Activated gamma-delta T cell treated with anti-CD3 and anti-CD28 coated beads, Interleukin-2, amount 50 U/mL, for 16 hours (primary cell): ENCODE data around the gene MTM1.

Experiments used
- DNase-seq: peaks from one replicate; pipeline ENCODE4 v3.0.0-alpha.2; 2020; ENCODE audit warnings: low read depth

Gene MTM1

GRCh38 chrX:150676221-150676620 lies 107.8 kb downstream of the MTM1 start:
- no peak for DNase-seq

DNA sequence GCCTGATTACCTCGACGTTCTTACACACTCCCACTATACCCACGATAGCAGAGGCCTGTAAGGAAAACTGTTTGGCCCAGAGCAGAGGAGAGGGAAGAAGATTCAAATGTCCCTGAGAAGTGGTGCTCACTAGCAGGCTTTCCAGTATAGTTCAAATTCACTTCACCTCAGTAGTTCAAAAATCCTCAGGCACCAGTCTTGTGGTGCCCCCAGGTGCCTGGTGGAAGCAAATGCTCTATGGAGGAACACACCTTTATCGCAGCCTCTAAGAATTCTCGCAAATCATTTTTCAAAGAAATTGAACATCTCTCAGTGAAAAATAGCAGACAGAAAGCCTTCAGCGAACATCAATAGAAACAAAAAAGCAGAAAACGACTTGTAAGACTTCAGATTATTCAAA lies 112.6 kb downstream of the MTM1 start:
- no peak for DNase-seq

- DNase-seq, result no peak
These were observed 114.7 kb downstream of the MTM1 start for GRCh38 chrX:150683112-150683511.

DNA sequence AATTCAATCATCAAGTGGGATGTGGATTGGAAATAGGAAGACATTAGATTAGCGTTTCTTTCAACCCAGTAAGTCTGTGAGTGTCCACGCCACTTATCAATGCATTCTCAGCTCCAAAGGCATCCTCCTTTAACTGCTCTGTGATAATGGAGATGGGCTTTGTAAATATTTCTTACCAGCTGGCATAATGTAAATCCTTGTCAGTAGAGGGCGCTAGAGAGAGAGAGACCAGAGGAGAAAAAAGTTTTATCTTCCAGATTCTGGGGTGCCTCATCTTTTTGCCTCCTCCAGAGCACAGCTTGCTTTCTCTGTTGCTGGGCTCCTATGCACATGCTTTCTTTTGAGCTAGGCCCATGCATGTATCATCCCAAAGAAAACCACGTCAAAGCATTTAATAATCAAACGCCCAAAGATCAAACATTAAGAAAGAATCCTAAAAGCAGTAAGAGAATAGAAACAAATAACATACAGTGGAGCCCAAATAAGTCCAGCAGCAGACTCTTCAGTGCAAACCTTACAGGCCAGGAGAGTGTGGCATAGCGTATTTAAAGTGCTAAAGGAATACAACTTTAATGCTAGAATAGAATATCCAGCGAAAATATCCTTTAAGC lies 115.2 kb downstream of the MTM1 start:
- no peak for DNase-seq

DNA sequence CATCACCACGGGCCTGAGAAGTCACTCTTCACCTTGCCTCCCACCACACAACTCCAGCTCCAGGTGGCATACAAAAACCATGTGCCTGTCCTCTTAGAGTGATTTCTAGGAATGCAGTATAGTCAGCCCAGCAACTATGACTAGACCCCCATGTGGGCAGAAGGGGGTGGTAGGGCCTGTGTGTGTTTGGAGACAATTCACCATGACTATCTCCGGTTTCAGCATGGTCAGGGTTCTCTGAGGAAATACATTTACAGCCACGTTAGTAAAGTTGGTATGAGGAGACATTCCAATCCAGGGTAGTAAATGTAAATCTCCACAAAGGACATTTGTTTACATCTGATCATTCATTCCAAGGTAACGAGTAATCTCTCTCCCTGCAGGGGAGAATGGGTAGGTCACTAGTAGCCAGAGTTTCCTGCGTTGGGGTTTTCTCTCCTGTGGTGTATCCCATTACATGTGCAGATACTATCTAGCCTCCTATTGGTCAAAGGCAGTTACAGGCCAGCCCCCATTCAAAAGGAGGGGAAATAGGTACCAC lies 120.6 kb downstream of the MTM1 start:
- DNase-seq, result no peak

DNA sequence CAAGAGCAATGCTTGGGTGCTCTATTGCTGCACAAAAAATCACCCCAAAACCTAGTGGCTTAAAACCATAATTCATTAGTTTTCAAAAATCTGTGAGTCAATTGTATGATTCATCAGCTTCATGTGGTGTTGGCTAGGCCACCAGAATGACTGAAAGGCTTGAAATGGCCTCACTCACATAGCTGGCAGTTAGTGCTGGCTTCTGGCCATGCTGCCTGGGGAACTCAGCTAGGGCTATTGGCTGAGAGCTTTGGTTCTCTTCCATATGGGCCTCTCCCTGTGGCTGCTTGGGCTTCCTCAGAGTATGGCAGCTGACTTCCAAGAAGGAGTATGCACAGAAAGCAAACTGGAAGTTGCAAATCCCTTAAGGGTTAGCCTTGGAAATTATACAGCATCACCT lies 121.7 kb downstream of the MTM1 start:
- no peak for DNase-seq

DNA sequence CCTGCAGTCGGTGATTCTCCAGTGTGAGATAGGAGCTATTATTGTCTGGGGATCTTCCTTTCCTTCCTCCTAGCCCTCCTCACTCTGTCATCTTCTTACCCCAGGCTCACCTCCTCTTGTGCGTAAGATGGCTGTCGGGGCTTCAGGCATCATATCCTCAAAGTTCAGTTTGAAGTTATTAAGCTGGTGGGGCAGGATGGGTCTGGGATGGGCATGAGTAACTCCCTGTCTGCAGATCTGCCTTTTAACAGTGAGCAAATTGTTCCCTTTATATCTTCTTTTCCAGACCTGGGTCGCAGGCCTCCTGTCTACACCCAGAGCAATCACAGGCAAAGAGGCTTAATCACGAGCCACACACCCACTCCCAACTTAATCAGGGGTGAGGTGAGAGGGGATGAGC lies 123.9 kb downstream of the MTM1 start:
- no peak for DNase-seq

DNA sequence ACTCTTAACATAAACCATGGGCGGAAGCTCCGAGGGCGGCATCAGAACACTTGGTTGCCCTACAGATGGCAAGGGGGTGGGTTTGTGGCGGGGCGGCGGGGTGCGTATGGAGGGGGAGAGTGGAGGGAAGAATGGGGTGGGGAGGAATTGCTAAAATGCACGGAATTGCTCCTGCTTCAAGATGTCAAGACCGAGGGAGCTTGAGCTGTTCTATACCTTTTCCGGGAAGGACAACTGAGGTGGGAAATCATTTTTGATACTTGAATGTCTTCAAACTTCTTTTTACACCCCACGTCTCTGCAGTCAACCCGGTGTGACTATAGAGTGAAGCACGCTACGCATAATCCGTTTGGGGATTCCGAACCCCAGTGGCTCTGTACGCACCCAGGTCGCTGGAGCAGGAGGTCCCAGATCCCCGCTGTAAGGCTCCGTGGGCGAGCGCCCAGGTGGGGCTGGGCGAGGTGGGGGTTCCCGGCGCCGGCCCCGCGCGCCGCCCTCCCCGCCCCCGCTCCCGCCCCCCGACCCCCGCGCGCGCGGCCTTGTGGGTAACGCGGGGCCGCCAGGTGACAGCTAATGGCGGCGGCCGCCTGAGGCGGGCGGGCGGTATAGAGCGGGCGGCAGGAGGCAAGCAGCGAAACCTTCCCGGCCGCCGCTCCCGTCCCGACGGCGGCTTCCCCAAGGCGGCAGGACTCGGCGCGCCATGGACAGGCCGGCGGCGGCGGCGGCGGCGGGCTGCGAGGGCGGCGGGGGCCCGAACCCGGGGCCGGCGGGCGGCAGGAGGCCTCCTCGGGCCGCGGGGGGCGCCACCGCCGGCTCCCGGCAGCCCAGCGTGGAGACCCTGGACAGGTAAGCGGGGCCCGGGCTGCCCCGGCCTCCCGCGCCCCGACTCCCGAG lies 124.7 kb downstream of the MTM1 start, which contains the start of gene MTMR1:
TSS of gene MTMR1 (plus strand) at position 566 of the 894 bp plus-strand sequence. CDS start at position 701, 135 bp downstream.
- DNase-seq, result peak; percentile 34

- peak; percentile 52 for DNase-seq
These were observed 125.5 kb downstream of the MTM1 start for GRCh38 chrX:150693725-150694574.

DNA sequence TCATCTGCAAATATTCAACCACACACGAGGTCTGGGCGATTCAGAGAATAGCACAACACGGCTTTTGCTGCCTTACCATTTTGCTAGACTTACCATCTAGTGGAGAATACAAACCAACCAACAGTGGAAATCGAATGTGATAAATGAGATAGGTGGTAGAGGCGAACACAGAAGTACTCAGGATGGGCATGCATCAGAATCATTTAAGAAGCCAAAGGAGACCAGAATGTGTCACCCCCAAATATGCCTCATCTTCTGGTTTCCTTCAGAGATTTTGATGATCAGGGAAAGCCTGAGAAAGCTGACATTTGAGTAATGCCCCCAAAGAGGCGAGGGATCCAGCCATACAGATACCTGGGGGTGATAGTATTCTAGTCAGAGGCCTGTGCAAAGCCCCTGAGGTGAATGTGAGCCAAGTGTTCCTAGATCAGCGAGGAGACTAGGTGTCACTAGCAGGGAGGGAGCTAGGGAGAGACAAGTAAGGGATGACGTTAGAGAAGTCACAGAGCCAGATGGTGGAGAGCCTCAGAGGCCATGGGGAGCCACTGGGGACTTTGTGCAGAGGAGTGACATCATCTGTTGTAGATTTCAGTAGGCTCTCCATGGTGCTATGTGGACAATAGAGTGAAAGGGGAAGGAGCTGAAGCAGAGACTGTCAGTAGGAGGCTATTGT lies 126.5 kb downstream of the MTM1 start:
- no peak for DNase-seq

DNA sequence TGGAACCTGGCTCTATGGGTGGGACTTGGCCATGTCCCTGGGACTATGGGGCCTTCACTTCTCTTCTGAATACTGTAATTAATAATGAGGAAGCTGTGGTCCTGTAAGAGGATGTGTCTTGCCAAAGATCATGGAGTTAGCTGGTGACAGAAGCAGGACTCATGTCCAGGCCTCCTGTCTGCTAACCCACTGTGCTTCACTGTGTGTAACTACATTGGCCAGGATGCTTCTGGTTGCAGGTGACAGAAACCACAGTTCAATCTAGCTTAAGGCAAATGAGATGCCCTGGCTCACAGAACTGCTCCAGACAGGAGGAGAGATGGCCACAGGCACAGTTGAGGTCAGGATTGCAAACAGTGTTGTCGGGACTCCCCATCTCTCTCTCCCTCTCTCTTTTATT lies 127.9 kb downstream of the MTM1 start:
- no peak for DNase-seq

DNA sequence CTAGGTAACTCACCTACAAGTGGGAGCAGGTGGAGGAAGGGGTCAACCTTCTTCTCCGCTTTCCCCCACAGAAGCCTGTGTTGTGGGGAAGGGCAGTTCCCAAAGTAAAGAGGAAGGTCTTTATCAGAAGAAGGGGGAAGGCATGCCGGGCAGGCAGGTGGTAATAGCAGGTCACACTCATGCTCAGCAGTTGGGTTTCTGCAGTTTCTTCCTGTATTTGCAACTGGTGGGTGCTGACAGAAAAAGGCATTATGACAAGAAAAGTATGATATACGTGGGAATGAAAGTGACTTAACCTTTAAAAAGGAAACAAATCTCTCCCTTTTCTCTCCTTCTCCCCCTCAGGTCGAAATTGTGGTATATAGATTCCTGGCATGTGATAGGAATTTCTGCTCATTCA lies 128.4 kb downstream of the MTM1 start:
- DNase-seq, result no peak

GRCh38 chrX:150697641-150698040 lies 129.2 kb downstream of the MTM1 start:
- no peak for DNase-seq

- DNase-seq, result no peak
These were observed 130.6 kb downstream of the MTM1 start for GRCh38 chrX:150698981-150699380.

DNA sequence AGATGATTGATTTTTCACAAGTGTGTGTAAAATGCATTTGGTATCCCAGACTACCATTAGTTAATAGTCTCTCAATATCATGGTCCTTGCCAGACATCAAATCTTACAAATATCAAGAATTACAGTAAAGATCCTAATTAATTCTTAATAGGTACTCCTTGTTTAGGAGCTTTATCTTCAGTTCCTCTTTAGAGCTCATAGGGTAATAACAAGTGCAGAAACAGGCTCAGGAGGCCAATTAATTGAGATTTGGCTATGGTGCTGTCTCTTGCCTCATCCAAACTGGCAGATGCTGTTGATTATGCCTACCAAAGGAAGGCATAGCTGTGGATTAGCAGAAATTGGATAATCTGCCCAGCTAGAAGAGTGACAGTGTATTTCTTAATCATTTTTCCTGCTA lies 131.7 kb downstream of the MTM1 start:
- no peak for DNase-seq

GRCh38 chrX:150701377-150701776 lies 133.0 kb downstream of the MTM1 start:
- DNase-seq, result no peak

DNA sequence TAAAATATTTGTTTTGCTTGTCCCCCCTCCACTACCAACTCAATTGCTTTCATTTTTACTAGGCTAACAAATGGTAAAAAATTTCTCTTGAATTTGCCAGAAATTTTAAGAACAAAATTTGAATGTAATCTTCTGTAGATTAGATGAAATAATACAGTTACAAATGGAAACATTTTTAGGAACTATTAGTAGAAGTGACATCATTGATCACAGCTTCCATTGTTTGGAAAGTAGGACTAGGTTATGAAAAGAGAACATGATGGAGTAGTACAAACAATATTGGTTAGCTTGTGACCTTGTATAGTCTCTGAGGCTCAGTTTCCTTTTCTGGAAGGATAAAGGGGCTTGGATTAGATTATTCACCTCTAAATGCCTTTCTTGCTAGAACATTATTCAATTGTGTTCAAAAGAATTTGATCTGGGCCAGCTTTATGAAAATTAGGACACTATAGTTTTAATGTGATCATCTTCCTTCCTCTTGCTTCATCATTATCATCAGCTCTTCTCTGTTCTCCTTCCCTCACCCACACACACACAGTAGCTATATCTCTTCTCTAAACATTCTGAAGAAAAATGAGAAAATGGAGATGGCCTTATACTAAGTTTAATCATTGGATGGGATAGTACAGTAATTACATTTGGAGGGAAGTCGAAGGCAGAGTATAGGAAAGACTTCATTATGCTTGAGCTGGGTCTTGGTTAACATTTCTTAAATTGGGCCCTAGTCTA lies 134.7 kb downstream of the MTM1 start:
- DNase-seq, result no peak

DNA sequence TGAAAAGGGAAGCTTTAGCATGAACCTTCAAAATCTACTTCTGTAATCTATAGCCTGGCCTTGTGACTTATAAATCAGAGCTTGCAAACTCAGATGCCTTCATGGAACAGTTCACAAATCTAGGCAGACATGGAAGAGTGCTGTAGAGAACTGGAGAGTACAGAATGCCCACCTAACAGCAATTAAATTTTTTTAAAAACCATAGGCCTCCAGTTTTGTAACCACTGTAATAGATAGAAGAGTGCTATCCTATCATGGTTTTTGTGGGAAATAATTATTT lies 135.2 kb downstream of the MTM1 start:
- no peak for DNase-seq

DNA sequence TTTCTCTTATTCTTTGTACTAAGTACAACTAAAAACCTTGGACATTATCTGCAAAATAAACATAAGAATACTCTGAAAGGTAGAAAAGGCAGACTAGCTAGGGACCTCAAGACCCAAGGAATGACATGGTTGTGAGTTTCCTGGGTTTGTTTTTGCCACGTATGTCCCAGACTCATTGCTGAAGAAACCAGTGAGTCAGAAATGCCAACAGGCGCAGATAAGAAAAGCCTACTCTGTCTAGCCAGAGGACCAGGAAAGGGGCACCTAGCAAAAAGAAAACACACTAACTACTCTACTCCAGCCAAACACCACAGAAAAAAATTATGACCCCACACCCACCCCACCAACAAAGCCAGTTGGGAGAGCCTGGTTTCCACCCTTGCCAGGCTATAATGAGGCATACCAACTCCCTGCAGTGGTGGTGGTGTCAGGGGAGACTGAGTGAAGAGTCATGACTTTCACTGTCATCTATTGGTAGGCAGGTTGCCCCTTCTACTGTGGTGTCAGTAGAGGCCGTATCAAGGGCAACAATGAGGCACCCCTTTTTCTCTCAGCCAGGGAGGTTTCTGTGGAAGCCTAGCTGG lies 135.7 kb downstream of the MTM1 start:
- no peak for DNase-seq

DNA sequence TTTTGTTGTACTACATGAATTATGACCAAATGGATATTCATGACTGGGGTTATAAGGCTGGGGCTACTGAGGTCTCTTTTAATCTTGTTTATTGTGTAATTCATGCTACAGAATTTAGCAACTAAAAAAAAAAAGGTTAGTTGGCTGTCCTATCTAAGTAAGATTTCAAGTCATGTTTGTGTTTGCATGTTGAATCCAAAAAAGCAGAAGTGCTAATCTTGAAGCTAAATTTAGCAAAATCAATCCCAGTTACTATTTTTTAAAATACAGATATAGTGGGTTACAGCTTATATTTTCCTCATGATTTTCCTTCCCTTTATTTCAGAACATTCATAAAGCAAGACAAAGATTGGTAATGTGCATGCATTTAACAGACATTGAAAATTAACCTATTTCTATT lies 144.2 kb downstream of the MTM1 start:
- DNase-seq, result no peak

- DNase-seq, result no peak
These were observed 146.8 kb downstream of the MTM1 start for GRCh38 chrX:150715184-150715583.
